NCI-H446 treated with DMSO at 0.1 percent for 48 hours (cell line): ENCODE results near the gene TNFRSF13B.
"Not testable (repeated sequence)": the region's sequence is repeated elsewhere in the genome, so short reads cannot be mapped to it uniquely, and the experiment has no call there.

Source experiments
- DNase-seq: peaks from one replicate; lab custom pipeline; 2025; lab: John Stamatoyannopoulos, UW

Gene TNFRSF13B

DNA sequence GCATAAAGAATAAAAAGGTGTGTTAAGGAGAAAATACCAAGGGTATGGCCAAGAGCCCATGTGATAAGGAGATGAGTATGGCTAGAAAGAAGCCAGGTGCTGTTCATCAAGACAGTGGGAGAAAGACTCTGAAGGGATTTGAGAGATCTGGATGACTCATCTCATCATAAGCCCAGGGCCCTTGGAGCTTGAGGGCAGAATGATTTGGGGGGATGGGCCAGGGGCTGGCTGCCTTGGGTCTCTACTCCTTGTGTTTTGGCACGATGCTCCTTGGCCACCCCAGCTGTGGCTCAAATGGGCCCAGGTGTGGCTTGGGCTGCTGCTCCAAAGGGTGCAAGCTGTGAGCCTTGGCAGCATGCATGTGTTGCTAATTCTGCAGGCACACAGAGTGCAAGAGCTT, 14.5 kb upstream of the TNFRSF13B start:
- DNase-seq = no peak

DNA sequence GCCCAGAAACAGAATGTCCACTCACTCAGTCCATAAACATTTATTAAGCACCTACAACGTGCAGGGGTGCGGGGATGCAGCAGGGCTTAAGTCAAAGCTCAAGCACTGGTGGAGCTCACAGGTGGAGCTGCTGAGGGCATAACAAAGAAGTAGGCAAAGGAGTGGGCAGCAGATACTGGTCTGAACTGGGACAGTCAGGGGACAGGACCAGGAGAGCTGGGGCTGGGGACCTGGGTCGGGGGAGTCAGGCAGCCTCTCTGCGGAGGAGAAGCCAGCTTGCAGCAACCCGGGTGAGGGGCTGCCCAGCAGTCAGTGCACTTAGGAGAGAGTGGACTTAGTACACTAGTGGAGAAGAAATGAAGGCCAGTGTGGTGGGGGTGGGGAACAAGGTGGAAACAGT, 10.0 kb upstream of the TNFRSF13B start:
- DNase-seq = no peak

DNA sequence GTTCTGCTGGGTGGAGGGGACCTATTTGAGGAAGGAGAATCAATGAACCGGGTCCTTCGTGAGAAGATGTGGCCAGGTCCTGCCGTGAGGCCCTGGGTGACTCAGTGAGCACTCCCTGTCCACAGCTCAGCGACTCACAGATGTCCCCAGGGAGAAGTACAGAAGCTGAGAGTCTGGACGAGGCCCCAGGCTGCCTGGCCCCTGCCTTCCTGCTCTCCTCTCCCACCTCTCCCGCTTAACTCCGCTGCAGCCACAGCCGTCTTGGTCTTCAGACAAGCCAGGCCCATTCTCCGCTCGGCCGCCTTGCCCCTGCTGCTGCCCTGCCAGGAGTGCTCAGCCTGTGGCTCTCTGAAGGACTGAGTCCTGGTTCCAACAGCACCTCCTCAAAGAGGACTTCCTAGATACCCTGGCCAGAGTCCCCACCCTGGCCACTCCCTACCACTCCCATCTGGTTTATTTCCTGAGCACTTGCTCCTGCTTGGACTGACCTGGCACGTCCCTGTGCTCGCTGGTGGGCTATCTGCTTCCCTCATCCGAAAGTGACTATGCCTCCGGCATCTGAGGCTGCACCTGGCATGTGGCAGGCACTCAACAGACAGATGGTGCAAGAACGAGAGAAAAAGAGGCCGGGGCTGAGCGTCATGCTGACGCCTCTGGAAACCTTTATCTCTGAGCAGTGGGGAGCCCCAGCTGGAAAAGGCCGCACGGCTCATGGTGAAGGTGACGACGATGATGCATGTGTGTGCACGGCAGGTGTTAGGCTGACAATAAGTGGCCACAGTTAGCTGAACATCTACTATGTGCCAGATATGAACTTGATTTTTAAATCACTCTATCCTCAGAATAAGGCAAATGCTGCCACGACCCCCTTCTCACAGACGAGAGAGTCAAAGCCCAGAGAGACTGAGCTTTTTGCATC, 9.2 kb upstream of the TNFRSF13B start:
- DNase-seq = no peak

DNA sequence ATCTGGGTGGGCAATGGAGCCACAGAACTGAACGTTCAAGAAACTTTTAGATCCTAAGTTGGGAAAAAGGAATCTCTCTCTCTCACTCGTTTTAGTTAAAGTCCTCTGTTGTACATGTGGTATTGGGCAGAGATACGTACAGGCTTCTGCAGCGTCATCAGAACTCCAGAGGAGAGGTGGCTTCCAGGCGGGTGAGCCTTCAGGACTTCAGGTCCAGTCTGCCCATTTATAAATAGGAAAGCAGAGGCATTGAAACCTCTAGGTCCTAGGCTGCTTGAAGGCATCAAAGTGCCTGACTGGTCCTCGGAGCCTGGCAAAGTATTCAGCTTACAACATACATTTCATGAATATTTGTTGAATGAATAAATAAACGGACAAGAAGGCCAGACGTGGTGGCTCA, 8.1 kb upstream of the TNFRSF13B start:
- DNase-seq = no peak

DNA sequence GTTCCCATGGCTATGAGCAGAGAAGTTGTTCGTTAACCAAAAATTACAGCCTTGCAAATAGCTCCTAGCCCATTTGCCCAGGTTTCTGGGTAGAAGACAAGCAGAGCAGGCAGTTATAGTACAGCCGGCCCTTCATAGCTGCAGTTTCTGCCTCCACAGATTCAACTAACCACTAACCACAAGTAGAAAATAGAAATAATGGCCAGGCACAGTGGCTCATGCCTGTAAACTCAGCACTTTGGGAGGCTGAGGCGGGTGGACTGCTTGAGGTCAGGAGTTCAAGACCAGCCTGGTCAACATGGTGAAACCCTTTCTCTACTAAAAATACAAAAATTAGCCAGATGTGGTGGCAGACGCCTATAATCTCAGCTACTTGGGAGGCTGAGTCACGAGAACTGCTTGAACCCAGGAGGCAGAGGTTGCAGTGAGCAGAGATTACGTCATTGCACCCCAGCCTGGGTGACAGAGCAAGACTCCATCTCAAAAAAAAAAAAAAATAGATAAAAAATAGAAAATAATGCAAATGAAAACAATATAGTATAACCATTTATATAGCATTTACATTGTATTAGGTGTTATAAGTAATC, 7.4 kb upstream of the TNFRSF13B start:
- DNase-seq = not testable (repeated sequence)

DNA sequence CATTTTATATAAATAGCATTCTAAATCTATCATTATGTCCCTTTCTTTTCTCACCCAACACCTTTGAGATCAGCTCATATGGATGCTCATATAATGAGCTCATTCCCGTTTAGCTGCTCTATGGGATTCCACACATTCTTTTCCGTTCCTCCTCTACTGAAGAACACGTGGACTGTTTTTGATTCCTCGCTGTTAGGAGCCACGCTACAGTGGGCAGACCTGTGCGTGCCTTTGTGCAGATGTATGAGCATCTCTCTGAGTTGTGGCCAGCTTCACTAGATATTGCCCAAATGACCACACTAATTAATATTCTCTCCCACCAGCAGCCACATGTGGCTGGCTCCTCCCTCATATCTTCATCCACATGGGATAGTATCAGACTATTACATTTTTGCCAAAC, 6.0 kb upstream of the TNFRSF13B start:
- no peak for DNase-seq

DNA sequence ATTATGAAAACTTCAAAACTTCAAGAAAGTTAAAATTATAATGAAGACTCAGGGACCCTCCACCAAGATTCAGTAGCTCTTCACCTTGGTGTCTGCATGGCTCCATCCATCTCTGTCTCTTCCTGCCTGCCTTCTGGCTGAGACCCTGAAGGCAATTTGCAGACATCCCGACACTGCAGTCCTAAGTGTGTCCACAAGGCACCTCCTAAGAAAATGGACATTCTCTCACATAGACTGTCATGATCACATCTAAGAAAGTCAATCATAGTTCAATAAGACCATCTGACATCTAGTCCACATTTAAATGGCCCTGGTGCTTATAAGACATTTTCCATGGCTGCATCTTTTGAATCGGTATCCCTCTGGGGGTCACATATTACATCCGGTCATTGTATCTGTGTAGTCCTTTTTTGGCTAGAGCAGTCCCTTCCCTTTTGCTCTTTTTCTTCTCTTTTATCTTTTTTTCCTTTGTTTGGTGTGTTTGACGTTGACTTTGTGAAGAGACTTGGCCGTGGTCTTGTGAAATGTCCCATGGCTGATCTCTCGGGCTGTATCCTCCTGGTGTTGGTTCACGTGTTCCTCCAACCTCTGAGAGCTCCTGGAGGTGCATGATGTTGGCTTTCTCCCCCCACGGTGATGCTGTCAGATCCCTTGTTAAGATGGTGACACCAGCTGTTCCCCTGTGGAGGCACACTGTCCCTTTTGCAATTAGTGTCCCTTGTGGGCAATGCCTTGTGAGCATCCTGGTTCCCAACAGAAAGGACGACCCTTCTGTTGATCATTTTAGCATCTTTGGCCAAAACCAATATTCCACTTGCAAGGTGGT, 5.0 kb upstream of the TNFRSF13B start:
- DNase-seq = no peak

DNA sequence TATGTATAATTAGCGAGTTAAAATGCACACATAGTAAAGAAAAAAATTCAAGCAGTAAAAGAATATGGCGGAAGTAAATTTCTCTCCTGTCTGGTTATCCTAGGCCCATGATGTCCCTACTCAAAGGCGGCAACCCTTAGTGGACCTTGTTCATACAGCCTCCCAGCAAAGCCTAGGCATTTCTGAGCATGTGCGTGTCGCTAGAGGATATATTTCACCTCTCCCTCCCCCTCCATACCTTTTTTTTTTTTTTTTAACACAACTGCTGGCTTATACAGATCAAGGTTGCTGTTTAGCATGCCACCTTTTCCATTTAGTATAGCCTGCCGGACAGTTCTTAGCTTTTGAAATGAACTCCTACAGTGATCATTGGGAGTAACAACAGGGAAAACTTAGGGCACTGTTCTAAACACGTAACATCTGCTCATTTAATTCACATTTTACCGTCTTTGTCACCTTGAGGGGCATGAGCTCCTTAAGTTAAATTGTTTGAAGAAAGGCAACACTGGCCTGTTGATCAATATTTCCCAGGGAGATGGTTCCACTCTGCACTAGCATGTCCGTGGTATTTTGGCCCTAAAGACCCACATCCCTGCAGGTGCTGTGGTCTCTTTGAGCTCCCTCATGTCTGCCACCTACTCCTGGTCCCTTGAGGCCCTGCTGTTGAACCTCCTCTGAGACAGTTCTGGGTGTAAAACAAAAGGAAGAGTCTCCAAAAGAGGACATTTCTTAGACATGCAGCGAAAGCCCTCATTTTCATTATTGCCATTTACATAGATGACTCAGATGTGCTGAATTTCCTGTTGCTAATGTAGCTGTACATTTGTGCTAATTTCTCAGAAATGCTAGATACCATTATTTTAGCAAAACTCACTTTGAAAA, 4.1 kb upstream of the TNFRSF13B start:
- DNase-seq = no peak

DNA sequence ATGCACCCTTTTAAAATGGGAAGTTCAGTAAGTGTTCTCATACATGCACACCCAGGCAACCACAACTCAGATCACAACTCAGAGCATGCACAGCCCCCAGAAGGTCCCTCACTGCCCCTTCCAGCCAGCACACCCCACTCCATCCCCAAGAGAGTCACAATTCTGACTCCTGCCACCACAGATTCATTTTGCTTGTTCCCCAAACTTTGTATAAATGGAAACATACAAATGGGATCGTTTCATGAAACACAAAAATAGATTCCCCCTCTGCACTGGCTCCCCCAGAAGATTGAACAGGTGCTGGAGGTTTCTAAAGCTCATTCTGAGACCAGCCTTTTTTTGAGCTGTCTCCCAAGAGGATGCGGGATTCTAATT, 3.3 kb upstream of the TNFRSF13B start:
- no peak for DNase-seq

DNA sequence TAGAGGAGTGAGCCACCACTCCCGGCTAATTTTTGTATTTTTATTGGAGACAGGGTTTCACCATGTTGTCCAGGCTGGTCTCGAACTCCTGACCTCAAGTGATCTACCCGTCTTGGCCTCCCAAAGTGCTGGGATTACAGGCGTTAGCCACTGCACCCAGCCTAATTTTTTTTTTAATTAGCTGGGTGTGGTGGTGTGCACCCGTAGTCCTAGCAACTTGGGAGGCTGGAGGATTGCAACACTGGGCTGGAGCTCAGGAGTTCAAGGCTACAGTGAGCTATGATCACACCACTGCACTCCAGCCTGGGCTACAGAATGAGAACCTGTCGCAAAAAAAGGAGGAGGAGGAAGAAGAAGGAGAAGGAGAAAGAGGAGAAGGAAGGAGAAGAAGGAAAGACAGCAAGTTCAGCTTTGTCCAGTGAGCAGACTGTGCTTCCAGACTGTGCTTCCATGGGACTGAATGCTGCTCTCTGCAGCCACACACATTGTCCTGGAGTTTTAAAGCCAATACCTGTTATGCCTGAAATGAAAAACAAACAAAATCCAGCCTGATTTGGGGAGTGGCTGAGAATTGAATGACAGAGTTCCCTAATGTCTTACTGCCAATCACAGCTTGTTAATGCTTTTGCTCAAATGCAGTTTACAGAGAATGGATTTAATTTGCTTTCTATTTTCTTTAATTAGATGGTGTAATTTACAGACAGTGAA, 2.8 kb upstream of the TNFRSF13B start:
- DNase-seq = no peak

DNA sequence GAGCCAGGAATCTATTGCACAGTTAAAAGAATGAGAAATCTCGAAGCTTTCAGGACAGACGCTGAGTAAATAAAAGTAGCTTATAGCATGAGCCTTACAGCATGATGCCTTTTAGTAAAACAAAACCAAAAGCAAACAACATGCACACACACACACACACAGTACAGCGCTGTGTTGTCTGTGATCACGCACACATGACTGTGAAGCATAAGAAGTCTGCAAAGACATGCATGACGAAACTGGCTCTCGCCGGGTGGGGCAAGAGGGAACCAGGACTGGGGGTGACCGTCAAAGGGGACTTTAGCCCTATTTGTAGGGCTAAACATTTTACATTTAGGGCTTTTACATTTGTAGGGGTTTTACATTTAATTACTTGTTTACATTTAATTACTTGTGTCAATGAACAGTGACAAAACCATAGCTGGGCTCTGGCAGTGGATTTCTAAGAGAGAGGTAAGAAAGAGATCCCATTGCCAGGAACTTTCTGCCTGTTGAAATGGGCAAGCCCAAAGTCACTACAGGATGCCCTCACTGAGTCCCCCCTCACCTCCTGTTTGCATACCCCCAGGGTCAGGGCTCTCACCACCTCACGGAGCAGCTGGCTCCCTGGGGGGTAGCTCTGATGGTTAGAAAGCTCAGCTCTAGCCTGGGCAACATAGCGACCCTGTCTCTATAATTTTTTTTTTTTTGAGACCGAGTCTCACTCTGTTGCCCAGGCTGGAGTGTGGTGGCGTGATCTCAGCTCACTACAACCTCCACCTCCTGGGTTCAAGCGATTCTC, 2.0 kb upstream of the TNFRSF13B start:
- no peak for DNase-seq

DNA sequence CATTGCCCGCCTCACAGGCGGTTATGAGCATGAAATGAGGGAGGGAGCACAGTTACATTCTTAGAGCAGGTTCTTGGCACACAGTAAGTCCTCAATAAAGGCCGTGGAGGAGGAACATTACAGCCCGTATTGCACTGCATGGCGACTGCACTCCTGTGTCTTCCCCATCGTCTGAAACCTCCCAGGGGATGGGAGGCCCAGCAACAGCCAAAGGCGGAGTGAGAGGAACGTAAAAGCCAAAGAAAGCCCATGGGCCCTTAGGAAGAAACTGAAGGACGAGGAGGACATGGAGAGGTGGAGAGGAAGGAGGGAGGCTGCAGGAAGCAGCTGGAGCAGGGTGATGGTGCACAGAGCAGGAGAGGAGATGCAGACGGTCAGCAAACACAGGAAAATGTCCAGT, 1.1 kb upstream of the TNFRSF13B start:
- not testable (repeated sequence) for DNase-seq

DNA sequence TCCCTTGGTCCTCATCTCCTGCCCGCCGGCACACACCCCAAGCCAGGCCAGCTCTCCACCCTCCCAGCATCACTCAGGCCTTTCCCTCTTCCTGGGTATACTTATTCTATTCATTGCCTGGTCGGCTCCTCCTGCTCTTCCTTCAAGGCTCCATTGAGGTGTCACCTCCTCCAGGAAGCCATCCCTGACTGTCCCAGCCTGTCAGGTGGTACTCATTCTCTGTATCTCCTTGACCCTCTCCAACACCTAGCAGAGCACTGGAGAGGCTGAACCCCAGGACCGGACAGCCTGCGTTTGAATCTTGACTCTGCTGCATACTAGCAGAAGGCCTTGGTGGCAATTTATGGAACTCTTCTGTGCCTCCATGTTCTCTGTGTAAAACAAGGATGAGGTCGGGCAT, 428 bp upstream of the TNFRSF13B start:
- DNase-seq = no peak

DNA sequence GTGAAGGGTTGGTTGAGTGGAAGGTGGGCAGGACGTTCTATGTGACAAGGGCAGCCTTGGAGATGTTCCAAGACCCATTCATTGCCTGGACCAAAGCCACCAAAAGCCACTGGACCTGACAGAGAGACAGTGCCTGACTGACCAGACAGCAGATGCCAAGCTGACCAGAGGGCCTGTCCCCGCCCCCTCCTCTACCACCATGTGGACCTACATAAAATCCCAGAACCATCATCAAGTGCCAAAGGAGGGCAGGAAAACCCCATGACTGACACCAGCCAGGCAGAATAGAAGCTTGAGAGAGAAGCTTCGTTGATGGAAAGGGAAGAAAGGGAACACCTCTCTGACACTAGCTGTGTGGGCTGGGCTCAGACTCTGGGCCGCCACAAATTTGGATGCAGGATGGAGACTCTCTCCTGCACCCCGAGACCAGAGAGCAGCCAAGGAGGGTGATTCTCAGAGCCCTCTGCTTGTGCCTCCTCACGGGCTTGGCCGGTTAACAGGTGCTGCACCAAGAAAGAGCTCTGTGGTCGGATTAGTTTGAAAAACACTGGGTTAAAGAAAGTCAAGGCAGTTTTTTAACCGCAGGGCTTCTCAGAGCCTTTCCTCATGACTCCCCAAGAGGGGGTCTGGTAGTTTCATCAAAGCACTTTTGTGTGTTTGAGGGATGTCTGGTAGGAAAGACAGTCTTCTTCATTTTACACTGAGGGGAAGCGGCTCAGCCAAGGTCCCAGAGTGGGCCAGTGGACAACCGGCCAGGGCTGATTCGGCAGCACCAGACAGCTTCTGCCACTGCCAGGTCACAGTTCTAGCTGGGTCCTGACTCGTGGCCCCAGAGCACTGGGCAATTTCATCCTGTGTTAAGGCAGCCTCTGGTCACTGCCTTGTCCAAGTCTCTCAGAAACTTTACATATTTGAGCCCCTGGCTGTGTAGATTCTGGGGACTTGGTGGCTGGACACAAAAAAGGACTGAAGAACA, 1.7 kb downstream of the TNFRSF13B start:
- DNase-seq = no peak

DNA sequence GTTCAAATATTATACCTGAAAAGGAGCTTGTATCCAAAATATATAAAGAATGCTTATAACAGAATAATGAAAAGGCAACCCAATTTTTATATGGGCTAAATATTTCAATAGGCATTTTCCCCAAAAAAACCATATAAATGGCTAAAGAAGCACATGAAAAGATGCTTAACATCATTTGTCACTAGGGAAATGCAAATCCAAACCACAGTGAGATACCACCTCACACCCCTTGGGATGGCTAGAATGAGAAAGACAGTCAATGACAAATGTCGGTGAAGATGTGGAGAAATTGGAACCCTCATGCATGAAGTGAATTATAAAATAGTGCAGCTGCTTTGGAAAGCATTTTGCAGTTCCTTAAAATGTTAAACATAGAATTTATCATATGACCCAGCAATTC, 3.1 kb downstream of the TNFRSF13B start:
- DNase-seq = no peak

DNA sequence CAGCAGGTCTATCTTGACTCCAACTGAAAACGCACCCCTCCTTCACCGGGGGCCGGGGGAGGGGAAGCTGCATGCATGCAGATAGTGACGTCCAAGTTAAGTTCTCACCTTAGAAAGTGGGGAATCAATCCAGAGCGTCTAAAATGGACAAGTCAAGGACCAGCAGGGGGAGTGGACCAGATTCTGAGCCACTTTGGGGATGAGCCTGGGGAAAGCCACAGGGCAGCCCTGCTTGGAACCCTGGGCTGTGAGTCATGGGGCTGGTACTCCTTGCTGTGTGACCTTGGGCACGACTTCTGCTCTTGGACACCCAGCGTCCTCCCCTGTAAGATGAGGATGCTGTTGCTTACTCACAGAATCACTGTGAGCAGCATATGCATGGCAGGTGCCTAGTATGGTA, 9.1 kb downstream of the TNFRSF13B start:
- DNase-seq = no peak

DNA sequence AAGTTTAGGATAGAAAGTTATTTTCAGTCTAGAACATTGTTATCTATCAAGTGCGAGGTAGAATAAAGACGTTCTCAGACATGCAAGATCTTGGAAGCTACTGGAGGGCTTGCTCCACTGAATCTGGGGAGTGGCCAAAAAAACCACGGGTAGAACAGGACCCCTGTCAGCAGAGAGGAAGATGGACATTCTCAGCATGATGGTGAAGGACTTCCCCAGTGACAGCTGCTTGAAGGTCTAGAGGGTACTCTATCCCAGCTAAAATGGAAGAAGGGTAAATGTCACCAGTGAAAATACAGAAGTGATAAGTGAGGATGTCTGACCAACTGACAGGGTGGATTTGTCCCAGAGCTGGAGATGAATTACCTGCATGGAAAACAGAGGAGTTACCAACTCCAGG, 10.1 kb downstream of the TNFRSF13B start:
- DNase-seq = no peak

DNA sequence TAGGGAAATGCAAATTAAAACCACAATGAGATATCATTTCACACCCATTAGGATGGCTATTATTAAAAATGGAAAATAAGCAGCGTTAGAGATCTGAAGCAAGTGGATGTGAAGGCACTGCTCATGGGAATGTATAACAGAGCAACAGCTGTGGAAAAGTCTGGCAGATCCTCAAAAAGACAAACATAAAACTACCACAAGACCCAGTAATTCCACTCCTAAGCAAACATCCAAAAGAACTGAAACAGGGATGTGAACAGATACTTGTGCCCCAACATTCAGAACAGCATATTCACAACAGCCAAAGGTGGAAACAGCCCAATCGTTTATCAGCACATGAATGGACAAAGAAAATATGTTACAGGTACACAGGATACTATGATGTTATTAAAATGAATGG, 10.9 kb downstream of the TNFRSF13B start:
- not testable (repeated sequence) for DNase-seq

DNA sequence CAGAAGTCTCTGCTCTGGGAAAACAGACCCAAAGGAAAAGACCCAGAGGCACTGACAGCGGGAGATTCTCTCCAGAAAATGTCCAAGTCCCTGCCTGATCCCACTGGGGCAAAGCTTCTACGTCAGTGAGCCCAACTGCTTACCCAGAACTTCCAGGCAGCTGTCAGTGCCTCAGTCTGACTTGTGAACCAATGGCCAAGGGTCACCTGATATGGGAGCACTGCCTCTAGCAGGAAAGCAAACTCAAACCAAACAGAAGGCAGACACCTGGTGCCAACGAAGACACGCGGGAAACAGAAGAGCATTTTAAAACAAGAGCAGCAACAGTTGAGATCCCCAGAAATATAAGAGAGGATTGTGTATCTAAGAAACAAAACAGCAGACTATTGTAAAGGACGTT, 16.9 kb downstream of the TNFRSF13B start:
- not testable (repeated sequence) for DNase-seq
